Measurements from ENCODE around the gene WIPF3. TPM values are rescaled to one million over a fixed set of nuclear protein-coding genes. Genes with fewer than 3 reads are reported as not detected.

The WIPF3 gene
- total and polyA plus RNA-seq, 12 donors: 1.1 to 15.4 (median 6.9) TPM

GRCh38 chr7:29885626-29886025, 79.3 kb downstream of the WIPF3 start:
- no peak for TF ChIP-seq CTCF (IDR thresholded peaks at IDR 0.05)
- peaks cover 0 to 5% (median 0%) of the 10 kb centered on the region in 9 donors for H3K4me1 ChIP-seq
- WGBS, 2 donors: 91 to 93% methylated on average over 3 of the region's 3 CpGs
- ATAC-seq (no peak), DNase-seq (no peak)
- H3K36me3 ChIP-seq: peaks cover 0 to 12% (median 0%) of the 10 kb centered on the region in 9 donors
- H3K27ac ChIP-seq: no peak overlapping the region
- intact Hi-C loops (cut with DNase I): no loop called here
- H3K4me3 ChIP-seq: no peak overlapping the region
- no peaks in the 10 kb centered on the region for H3K9me3 ChIP-seq
- H3K27me3 ChIP-seq: peaks cover 0 to 8% (median 0%) of the 10 kb centered on the region in 7 donors

- TF ChIP-seq CTCF (IDR thresholded peaks at IDR 0.05): no peak
- H3K4me3 ChIP-seq: no peak overlapping the region
- intact Hi-C loops (cut with DNase I): no loop called here
- no peaks in the 10 kb centered on the region for H3K9me3 ChIP-seq
- H3K36me3 ChIP-seq: peaks cover 0 to 12% (median 0%) of the 10 kb centered on the region in 9 donors
- H3K27ac ChIP-seq: no peak overlapping the region
- H3K4me1 ChIP-seq: peaks cover 0 to 5% (median 0%) of the 10 kb centered on the region in 9 donors
- 96 to 98% methylated on average over 2 of the region's 2 CpGs for WGBS, 2 donors
- ATAC-seq (no peak), DNase-seq (no peak)
- H3K27me3 ChIP-seq: peaks cover 0 to 8% (median 0%) of the 10 kb centered on the region in 7 donors
These were observed 80.5 kb downstream of the WIPF3 start for GRCh38 chr7:29886827-29887226.

- intact Hi-C loops (cut with DNase I): no loop called here
- ATAC-seq: no peak
These were observed 81.7 kb downstream of the WIPF3 start for GRCh38 chr7:29888006-29888405.

GRCh38 chr7:29889288-29889687, 83.0 kb downstream of the WIPF3 start:
- ATAC-seq: no peak
- WGBS, 2 donors: 93 to 94% methylated on average over 5 of the region's 5 CpGs
- H3K9me3 ChIP-seq: no peaks in the 10 kb centered on the region
- H3K4me1 ChIP-seq: no peaks in the 10 kb centered on the region
- no peak for TF ChIP-seq CTCF (IDR thresholded peaks at IDR 0.05)
- H3K36me3 ChIP-seq: peaks cover 0 to 12% (median 0%) of the 10 kb centered on the region in 9 donors
- intact Hi-C loops (cut with DNase I): no loop called here
- H3K4me3 ChIP-seq: no peak overlapping the region
- H3K27ac ChIP-seq: no peak overlapping the region
- peaks cover 0 to 6% (median 0%) of the 10 kb centered on the region in 7 donors for H3K27me3 ChIP-seq
- no peak for DNase-seq

More at GRCh38 chr7:29888006-29888405, 81.7 kb downstream of the WIPF3 start:
- Histone ChIP-seq H3K4me1 (peaks cover 0 to 5% (median 0%) of the 10 kb centered on the region in 9 donors), H3K9me3 (no peaks in the 10 kb centered on the region), H3K36me3 (peaks cover 0 to 12% (median 0%) of the 10 kb centered on the region in 9 donors), H3K27ac (no peak overlapping the region), H3K27me3 (peaks cover 0 to 8% (median 0%) of the 10 kb centered on the region in 7 donors), H3K4me3 (no peak overlapping the region)
- WGBS, 2 donors: 90 to 93% methylated on average over 7 of the region's 7 CpGs
- DNase-seq: no peak
- TF ChIP-seq CTCF (IDR thresholded peaks at IDR 0.05): no peak

Measured in heart right ventricle (tissue), 16 donors.